Measurements from ENCODE around the gene SOX10. TPM values are rescaled to one million over a fixed set of nuclear protein-coding genes. Genes with fewer than 3 reads are reported as not detected.
A peak's percentile ranks its signal among the peaks of the same experiment; 100 is the strongest.

Gene SOX10
- polyA plus RNA-seq (2013), result 0.10 and 0.15 TPM in 2 replicates

GRCh38 chr22:37983860-37984791, at the start of gene SOX10:
SOX10 (minus strand) TSS chr22:37984555; CDS start chr22:37983784, 771 bp downstream.
- Histone ChIP-seq H3K27me3 (ENCODE audit: insufficient read depth, low read length) (peaks cover 23% of the 10 kb centered on the region), H3K9me3 (ENCODE audit: insufficient read depth, low read depth, low read length) (peaks cover 4% of the 10 kb centered on the region), H3K4me1 (ENCODE audit: control insufficient read depth in 1 of 2, insufficient read depth in 2 of 2, low read length in 2 of 2) (peaks cover 7 to 10% of the 10 kb centered on the region in 2 experiments), H2AK5ac (ENCODE audit: low read length) (no peak within 1 kb of the TSS), H3K23ac (ENCODE audit: low read length) (no peak within 1 kb of the TSS), H3K4ac (ENCODE audit: low read depth, low read length) (no peak within 1 kb of the TSS), H2AFZ (ENCODE audit: insufficient read depth, low read length, poor library complexity) (no peak within 1 kb of the TSS), H3K4me2 (ENCODE audit: low read length) (peak within 1 kb of the TSS; percentile 42), H3K14ac (ENCODE audit: low read length) (no peak within 1 kb of the TSS), H2BK12ac (ENCODE audit: low read length) (no peak within 1 kb of the TSS), H4K12ac (ENCODE audit: low read depth, low read length) (no peak within 1 kb of the TSS), H4K8ac (ENCODE audit: low read depth, low read length) (no peak within 1 kb of the TSS), H3K27ac (ENCODE audit: low read depth, low read length) (no peak within 1 kb of the TSS), H3K9ac (ENCODE audit: low read length) (no peak within 1 kb of the TSS), H3K36me3 (ENCODE audit: control insufficient read depth in 1 of 2, insufficient read depth in 2 of 2, low read length in 2 of 2) (no peaks in the 10 kb centered on the region), H2BK5ac (ENCODE audit: low read depth, low read length, poor library complexity) (no peak within 1 kb of the TSS), H4K91ac (ENCODE audit: low read depth, low read length) (no peak within 1 kb of the TSS), H3K79me2 (ENCODE audit: control insufficient read depth, insufficient read depth, low read length, poor library complexity) (no peaks in the 10 kb centered on the region), H3K79me1 (ENCODE audit: low read length) (no peaks in the 10 kb centered on the region), H2BK120ac (ENCODE audit: insufficient read depth, low read length, poor library complexity) (no peak within 1 kb of the TSS), H3K4me3 (ENCODE audit: low read depth, low read length) (peak within 1 kb of the TSS; percentile 32), H3K18ac (ENCODE audit: low read length) (no peak within 1 kb of the TSS)
- no CpG with 5 or more reads among the region's 42 CpGs for WGBS (ENCODE audit: extremely low coverage, insufficient coverage, insufficient read length)
- no peak for DNase-seq

DNA sequence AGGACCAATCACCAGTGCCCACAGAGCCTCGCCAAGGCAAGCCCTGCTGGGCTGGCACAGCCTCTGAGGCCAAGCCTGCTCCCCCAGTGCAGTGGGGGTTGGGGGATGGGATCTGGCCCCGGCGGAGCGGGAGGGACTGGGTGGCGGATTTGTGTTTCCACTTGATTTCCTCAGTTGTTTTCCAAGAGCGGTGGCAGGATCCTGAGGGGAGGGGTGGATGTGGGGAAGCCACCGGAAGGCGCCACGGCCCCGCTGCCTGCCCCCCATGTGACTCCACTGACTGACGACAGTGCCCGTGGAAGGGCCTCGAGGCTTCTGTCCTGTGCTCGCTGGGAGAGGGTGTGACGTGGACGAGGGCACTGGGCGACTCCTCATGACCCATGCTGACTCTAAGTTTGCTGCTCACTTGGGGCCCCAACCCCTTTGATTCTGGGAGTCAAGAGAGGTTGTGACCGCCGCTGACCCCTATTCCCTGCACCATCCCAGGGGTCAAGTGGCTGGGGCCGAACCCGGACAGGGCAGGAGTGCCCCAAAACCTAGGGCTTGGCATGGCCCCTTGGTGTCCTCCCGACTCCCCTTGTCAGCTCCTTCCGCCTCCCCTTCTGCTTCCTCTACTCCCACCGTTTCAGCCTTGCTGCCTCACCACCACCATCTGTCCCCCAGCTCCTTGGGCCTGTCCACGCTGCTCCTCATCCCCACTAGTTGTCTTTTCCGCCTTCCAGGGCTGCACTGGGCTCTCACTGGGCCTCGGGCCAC, 49.3 kb upstream of the SOX10 start:
- Histone ChIP-seq H4K8ac (ENCODE audit: low read depth, low read length) (peak overlapping the region; percentile 65), H3K4me1 (ENCODE audit: control insufficient read depth in 1 of 2, insufficient read depth in 2 of 2, low read length in 2 of 2) (peaks cover 22 to 27% of the 10 kb centered on the region in 2 experiments), H3K27me3 (ENCODE audit: insufficient read depth, low read length) (no peaks in the 10 kb centered on the region), H4K12ac (ENCODE audit: low read depth, low read length) (peak overlapping the region; percentile 4), H2BK120ac (ENCODE audit: insufficient read depth, low read length, poor library complexity) (peak overlapping the region; percentile 45), H3K27ac (ENCODE audit: low read depth, low read length) (peak overlapping the region; percentile 60), H3K36me3 (ENCODE audit: control insufficient read depth in 1 of 2, insufficient read depth in 2 of 2, low read length in 2 of 2) (no peaks in the 10 kb centered on the region), H3K9ac (ENCODE audit: low read length) (no peak overlapping the region), H3K4me3 (ENCODE audit: low read depth, low read length) (no peak overlapping the region), H3K14ac (ENCODE audit: low read length) (peak overlapping the region; percentile 62), H3K79me2 (ENCODE audit: control insufficient read depth, insufficient read depth, low read length, poor library complexity) (peaks cover 3% of the 10 kb centered on the region), H3K4ac (ENCODE audit: low read depth, low read length) (peak overlapping the region; percentile 23), H3K79me1 (ENCODE audit: low read length) (peaks cover 14% of the 10 kb centered on the region), H2AFZ (ENCODE audit: insufficient read depth, low read length, poor library complexity) (peak overlapping the region; percentile 24), H2BK5ac (ENCODE audit: low read depth, low read length, poor library complexity) (peak overlapping the region; percentile 37), H3K9me3 (ENCODE audit: insufficient read depth, low read depth, low read length) (no peaks in the 10 kb centered on the region), H3K18ac (ENCODE audit: low read length) (peak overlapping the region; percentile 60), H4K91ac (ENCODE audit: low read depth, low read length) (peak overlapping the region; percentile 59), H3K4me2 (ENCODE audit: low read length) (no peak overlapping the region), H3K23ac (ENCODE audit: low read length) (no peak overlapping the region), H2BK12ac (ENCODE audit: low read length) (peak overlapping the region; percentile 54), H2AK5ac (ENCODE audit: low read length) (peak overlapping the region; percentile 85)
- WGBS (ENCODE audit: extremely low coverage, insufficient coverage, insufficient read length), result no CpG with 5 or more reads among the region's 27 CpGs
- DNase-seq, result no peak

DNA sequence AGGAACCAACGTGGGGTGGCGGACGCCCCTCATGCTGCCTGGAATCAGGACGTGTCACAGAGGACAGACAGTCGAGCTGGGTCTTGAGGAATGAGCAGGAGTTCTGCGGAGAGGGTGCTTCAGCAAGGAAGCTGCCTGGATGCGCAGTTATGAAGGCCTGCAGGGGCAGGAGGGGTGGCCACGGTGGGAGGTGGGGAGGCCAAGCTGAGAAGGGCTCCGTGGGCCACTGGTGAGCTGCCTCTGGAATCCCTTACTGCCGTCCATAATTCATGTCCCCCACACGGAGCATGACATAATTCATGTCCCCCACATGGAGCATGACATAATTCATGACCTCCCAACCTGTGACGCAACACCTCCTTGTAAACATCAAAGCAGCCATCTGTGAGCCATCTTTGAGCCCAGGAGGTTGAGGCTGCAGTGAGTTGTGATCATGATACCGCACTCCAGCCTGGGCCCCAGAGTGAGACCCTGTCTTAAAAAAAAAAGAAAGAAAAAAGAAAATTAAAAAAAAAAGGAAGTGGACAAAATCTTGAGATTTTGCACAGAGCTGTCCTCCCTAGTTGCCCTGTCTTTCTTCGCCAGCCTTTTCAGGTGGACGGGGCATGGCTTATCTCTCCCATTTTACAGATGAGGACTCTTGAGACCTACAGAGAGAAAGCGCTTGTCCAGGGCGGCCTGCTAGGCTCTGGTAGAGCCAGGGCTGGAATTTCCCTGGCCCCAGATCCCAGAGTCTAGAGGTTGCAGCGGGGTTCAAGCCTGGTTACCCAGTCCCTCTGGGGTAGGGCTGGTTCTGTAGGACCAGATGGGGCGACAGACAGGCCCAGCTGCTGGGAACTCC, 48.5 kb upstream of the SOX10 start:
- H3K23ac ChIP-seq (ENCODE audit: low read length), result no peak overlapping the region
- H2BK120ac ChIP-seq (ENCODE audit: insufficient read depth, low read length, poor library complexity), result peak overlapping the region; percentile 45
- no peaks in the 10 kb centered on the region for H3K9me3 ChIP-seq (ENCODE audit: insufficient read depth, low read depth, low read length)
- H3K4ac ChIP-seq (ENCODE audit: low read depth, low read length), result no peak overlapping the region
- peaks cover 3% of the 10 kb centered on the region for H3K79me2 ChIP-seq (ENCODE audit: control insufficient read depth, insufficient read depth, low read length, poor library complexity)
- H3K4me2 ChIP-seq (ENCODE audit: low read length), result no peak overlapping the region
- no peaks in the 10 kb centered on the region for H3K27me3 ChIP-seq (ENCODE audit: insufficient read depth, low read length)
- H2AFZ ChIP-seq (ENCODE audit: insufficient read depth, low read length, poor library complexity), result no peak overlapping the region
- H3K9ac ChIP-seq (ENCODE audit: low read length), result no peak overlapping the region
- peak in 1 of 2 donors; percentile 22 for DNase-seq
- H4K8ac ChIP-seq (ENCODE audit: low read depth, low read length), result peak overlapping the region; percentile 30
- no peaks in the 10 kb centered on the region for H3K36me3 ChIP-seq (ENCODE audit: control insufficient read depth in 1 of 2, insufficient read depth in 2 of 2, low read length in 2 of 2)
- peak overlapping the region; percentile 30 for H3K18ac ChIP-seq (ENCODE audit: low read length)
- H3K27ac ChIP-seq (ENCODE audit: low read depth, low read length), result no peak overlapping the region
- peak overlapping the region; percentile 7 for H2BK5ac ChIP-seq (ENCODE audit: low read depth, low read length, poor library complexity)
- H3K4me3 ChIP-seq (ENCODE audit: low read depth, low read length), result no peak overlapping the region
- no peak overlapping the region for H4K12ac ChIP-seq (ENCODE audit: low read depth, low read length)
- peak overlapping the region; percentile 85 for H2AK5ac ChIP-seq (ENCODE audit: low read length)
- peaks cover 14% of the 10 kb centered on the region for H3K79me1 ChIP-seq (ENCODE audit: low read length)
- WGBS (ENCODE audit: extremely low coverage, insufficient coverage, insufficient read length), result no CpG with 5 or more reads among the region's 19 CpGs
- peak overlapping the region; percentile 54 for H2BK12ac ChIP-seq (ENCODE audit: low read length)
- peaks cover 22 to 27% of the 10 kb centered on the region in 2 experiments for H3K4me1 ChIP-seq (ENCODE audit: control insufficient read depth in 1 of 2, insufficient read depth in 2 of 2, low read length in 2 of 2)
- H3K14ac ChIP-seq (ENCODE audit: low read length), result peak overlapping the region; percentile 40
- peak overlapping the region; percentile 59 for H4K91ac ChIP-seq (ENCODE audit: low read depth, low read length)

DNA sequence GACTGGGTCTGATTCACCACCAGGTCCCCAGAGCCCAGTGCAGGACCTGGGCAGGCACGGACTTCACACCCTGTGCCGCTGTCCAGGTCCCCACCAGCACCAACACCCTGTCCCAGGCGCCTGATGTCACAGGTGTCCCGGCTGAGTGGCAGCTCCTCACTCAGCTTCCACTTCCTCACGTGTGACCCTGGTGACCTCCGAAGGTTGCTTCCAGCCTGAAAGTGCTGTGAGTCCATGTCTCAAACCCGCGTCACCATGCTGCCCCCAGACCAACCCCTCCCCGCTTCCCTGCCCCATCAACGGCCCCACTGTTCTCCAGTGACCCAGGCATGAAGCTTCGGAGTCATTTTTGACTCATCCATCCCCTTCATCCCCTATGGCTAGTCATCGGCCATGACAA, 47.1 kb upstream of the SOX10 start:
- Histone ChIP-seq H2BK120ac (ENCODE audit: insufficient read depth, low read length, poor library complexity) (no peak overlapping the region), H3K79me1 (ENCODE audit: low read length) (peaks cover 13% of the 10 kb centered on the region)
- WGBS (ENCODE audit: extremely low coverage, insufficient coverage, insufficient read length), result no CpG with 5 or more reads among the region's 12 CpGs

More for the DNA sequence above, 47.1 kb upstream of the SOX10 start:
- H2AK5ac ChIP-seq (ENCODE audit: low read length), result no peak overlapping the region
- no peak overlapping the region for H3K4ac ChIP-seq (ENCODE audit: low read depth, low read length)
- no peaks in the 10 kb centered on the region for H3K36me3 ChIP-seq (ENCODE audit: control insufficient read depth in 1 of 2, insufficient read depth in 2 of 2, low read length in 2 of 2)
- no peak overlapping the region for H2BK12ac ChIP-seq (ENCODE audit: low read length)
- H3K27ac ChIP-seq (ENCODE audit: low read depth, low read length), result no peak overlapping the region
- no peak overlapping the region for H4K8ac ChIP-seq (ENCODE audit: low read depth, low read length)
- no peak for DNase-seq
- peaks cover 22 to 27% of the 10 kb centered on the region in 2 experiments for H3K4me1 ChIP-seq (ENCODE audit: control insufficient read depth in 1 of 2, insufficient read depth in 2 of 2, low read length in 2 of 2)
- no peak overlapping the region for H3K23ac ChIP-seq (ENCODE audit: low read length)
- H3K14ac ChIP-seq (ENCODE audit: low read length), result no peak overlapping the region
- H3K18ac ChIP-seq (ENCODE audit: low read length), result no peak overlapping the region
- H3K27me3 ChIP-seq (ENCODE audit: insufficient read depth, low read length), result no peaks in the 10 kb centered on the region
- no peak overlapping the region for H3K4me2 ChIP-seq (ENCODE audit: low read length)
- no peak overlapping the region for H4K91ac ChIP-seq (ENCODE audit: low read depth, low read length)
- H3K9ac ChIP-seq (ENCODE audit: low read length), result no peak overlapping the region
- no peak overlapping the region for H3K4me3 ChIP-seq (ENCODE audit: low read depth, low read length)
- no peak overlapping the region for H2BK5ac ChIP-seq (ENCODE audit: low read depth, low read length, poor library complexity)
- peaks cover 3% of the 10 kb centered on the region for H3K79me2 ChIP-seq (ENCODE audit: control insufficient read depth, insufficient read depth, low read length, poor library complexity)
- H2AFZ ChIP-seq (ENCODE audit: insufficient read depth, low read length, poor library complexity), result no peak overlapping the region
- H3K9me3 ChIP-seq (ENCODE audit: insufficient read depth, low read depth, low read length), result no peaks in the 10 kb centered on the region
- H4K12ac ChIP-seq (ENCODE audit: low read depth, low read length), result no peak overlapping the region

Measured in trophoblast cell (in vitro differentiated cells and primary cell).